ENCODE data around the gene GABBR2.

The GABBR2 gene

GRCh38 chr9:98241357-98242300 is 467.1 kb downstream of the GABBR2 start:
- DNase-seq: no peak

DNA sequence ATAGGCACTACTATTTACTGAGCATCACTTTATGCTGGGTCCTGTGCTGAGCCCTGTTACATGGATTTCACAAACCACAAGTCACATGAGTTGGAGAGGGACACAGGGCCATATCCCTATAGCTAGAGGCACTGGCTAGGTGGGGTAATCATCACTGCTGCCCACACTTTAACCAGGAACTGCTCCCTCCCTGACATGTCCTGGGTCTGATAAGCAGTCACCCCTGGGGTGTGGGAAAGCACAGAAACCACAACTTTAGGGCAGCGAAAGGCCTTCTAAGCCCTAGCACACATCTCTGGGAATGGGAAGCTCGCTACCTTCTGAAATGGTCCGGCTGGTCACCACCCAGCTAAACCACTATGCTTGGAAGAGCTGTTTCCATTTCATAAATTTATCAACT is 468.3 kb downstream of the GABBR2 start:
- no peak for DNase-seq
